ENCODE measurements around the gene SSBP2. TPM values are rescaled to one million over a fixed set of nuclear protein-coding genes. Genes with fewer than 3 reads are reported as not detected.

The SSBP2 gene
- total RNA-seq, 1 donor from 2014 or later: 85.2 TPM

DNA sequence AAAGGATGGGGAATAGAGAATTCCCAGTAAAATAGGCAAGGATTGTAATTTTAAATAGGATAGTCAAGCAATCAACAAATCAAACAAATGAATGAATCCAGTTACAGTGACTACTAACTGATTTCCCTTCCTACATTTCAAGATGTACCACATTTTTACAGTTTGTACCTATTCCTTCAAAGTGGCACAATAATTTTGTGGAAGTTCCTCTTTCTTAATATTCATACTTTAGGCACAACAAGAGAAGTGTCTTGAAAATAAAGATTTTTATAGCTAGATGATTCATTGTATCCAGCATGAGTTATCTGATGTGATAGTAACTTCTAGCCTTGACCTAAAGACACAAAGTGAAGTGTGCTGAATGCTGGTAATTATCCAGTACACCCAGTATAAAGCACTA is 234.8 kb downstream of the SSBP2 start:
- H3K36me3 Mint-ChIP-seq: peaks cover 5% of the 10 kb centered on the region
- no peaks in the 10 kb centered on the region for H3K4me1 Mint-ChIP-seq (ENCODE audit: unreplicated experiment)
- no peak for DNase-seq (ENCODE audit: extremely low spot score, unreplicated experiment)
- H3K27me3 Mint-ChIP-seq: no peaks in the 10 kb centered on the region
- TF ChIP-seq, protein P1, sequence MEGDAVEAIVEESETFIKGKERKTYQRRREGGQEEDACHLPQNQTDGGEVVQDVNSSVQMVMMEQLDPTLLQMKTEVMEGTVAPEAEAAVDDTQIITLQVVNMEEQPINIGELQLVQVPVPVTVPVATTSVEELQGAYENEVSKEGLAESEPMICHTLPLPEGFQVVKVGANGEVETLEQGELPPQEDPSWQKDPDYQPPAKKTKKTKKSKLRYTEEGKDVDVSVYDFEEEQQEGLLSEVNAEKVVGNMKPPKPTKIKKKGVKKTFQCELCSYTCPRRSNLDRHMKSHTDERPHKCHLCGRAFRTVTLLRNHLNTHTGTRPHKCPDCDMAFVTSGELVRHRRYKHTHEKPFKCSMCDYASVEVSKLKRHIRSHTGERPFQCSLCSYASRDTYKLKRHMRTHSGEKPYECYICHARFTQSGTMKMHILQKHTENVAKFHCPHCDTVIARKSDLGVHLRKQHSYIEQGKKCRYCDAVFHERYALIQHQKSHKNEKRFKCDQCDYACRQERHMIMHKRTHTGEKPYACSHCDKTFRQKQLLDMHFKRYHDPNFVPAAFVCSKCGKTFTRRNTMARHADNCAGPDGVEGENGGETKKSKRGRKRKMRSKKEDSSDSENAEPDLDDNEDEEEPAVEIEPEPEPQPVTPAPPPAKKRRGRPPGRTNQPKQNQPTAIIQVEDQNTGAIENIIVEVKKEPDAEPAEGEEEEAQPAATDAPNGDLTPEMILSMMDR (conservative IDR thresholded peaks at IDR 0.05): no peak
- H3K9me3 Mint-ChIP-seq: no peaks in the 10 kb centered on the region
- H3K4me3 Mint-ChIP-seq: no peak overlapping the region
- H3K27ac Mint-ChIP-seq: no peak overlapping the region

DNA sequence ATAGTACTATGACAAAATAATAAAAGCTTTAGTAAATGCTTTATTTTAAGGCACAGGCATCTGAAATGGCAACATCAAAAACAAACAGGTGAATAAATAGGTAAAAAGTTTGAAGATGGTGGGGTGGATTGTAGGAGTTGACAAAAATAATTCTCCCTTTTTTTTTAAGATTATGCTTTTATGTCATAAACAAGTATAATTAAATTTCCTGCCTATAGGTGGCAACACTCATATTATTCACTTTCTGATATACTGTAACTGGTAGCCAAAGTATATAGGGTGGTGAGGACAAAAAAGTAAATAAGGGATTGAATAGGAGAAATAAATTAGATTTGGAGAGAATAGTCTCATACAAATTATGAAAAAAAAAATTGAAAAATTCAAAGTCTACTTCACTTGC is 236.9 kb downstream of the SSBP2 start:
- peaks cover 9% of the 10 kb centered on the region for H3K36me3 Mint-ChIP-seq

DNA sequence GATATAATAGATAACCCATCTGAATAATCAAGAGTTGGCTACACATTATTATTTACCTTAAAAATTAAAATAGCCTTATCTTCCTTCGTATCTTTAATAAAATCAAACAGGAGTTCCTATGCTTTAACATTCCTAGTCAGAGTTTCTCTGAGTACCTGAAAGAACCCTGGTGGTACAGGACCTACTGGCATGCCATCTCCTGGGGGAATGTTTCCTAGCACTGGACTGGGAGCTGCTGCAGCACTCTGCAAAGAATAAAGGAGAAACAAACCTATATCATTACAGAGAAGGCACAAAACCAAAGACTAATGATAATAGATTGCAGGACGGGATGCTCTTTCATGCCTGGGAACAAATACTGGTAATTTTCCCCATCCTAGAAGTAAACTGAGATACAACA is 237.4 kb downstream of the SSBP2 start:
- Mint-ChIP-seq H3K4me1 (ENCODE audit: unreplicated experiment) (peaks cover 2% of the 10 kb centered on the region), H3K27me3 (no peaks in the 10 kb centered on the region), H3K36me3 (peaks cover 9% of the 10 kb centered on the region), H3K9me3 (no peaks in the 10 kb centered on the region), H3K27ac (no peak overlapping the region), H3K4me3 (no peak overlapping the region)
- TF ChIP-seq, protein P1 (conservative IDR thresholded peaks at IDR 0.05): no peak
- no peak for DNase-seq (ENCODE audit: extremely low spot score, unreplicated experiment)

More for the DNA sequence above, 236.9 kb downstream of the SSBP2 start:
- no peak for DNase-seq (ENCODE audit: extremely low spot score, unreplicated experiment)
- Mint-ChIP-seq H3K27me3 (no peaks in the 10 kb centered on the region), H3K4me1 (ENCODE audit: unreplicated experiment) (no peaks in the 10 kb centered on the region), H3K9me3 (no peaks in the 10 kb centered on the region), H3K4me3 (no peak overlapping the region), H3K27ac (no peak overlapping the region)
- TF ChIP-seq, protein P1 (conservative IDR thresholded peaks at IDR 0.05): peak; percentile 45

DNA sequence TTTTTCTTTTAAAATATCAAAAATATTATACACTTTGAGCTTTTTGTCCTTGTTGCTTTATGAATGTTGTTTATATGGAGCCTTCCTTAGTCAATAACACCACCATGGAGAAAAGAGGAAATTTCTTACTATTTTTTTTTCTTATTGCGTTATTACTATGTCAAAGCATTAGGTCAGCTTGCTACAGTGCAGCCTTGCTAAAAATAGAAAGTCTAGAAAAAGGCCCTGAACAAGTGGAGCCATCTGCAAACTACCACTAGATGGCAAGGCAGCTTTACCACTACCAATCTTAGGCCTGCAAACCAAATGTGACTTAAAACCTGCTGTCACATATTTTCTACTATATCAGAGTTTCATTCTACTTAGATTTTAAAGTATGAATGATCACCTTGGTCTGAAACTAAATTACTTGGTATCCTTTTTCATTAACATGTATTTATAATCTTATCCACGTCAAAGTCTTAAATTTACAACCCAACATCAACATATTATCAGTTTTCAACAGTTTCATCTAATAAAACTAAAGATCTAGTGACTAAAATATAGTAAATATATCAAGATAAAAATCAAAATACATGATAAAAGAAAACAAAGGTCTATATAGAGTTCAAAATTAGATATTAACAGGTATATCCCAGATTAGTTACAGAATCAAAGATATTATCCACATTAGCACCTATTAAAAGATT is 243.9 kb downstream of the SSBP2 start:
- Mint-ChIP-seq H3K9me3 (peaks cover 7% of the 10 kb centered on the region), H3K27me3 (no peaks in the 10 kb centered on the region), H3K36me3 (peaks cover 26% of the 10 kb centered on the region), H3K4me3 (no peak overlapping the region), H3K27ac (no peak overlapping the region), H3K4me1 (ENCODE audit: unreplicated experiment) (peaks cover 13% of the 10 kb centered on the region)
- TF ChIP-seq, protein P1 (conservative IDR thresholded peaks at IDR 0.05): peak; percentile 92
- DNase-seq (ENCODE audit: extremely low spot score, unreplicated experiment): no peak

DNA sequence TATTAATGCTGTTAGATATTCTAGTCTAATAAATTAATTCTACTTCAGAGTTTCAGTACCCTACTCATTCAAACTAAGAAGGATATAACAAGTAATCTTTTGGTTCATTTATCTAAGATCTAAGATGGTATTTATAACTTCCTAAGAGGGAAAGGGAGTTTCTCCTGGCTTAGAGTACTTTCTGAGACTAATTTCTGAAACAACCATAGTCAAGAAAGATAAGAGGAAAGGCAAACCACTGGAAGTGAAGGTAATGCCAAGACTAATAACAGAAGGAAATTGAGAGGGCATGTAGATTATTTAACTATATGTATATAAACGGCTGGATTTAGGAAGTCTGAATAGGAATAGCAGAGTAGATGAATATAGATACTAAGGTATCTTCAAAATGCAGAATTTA is 244.5 kb downstream of the SSBP2 start:
- H3K4me3 Mint-ChIP-seq: no peak overlapping the region
- peaks cover 9% of the 10 kb centered on the region for H3K9me3 Mint-ChIP-seq
- H3K27me3 Mint-ChIP-seq: no peaks in the 10 kb centered on the region
- no peak for DNase-seq (ENCODE audit: extremely low spot score, unreplicated experiment)
- TF ChIP-seq, protein P1 (conservative IDR thresholded peaks at IDR 0.05): no peak
- no peak overlapping the region for H3K27ac Mint-ChIP-seq
- peaks cover 13% of the 10 kb centered on the region for H3K4me1 Mint-ChIP-seq (ENCODE audit: unreplicated experiment)
- peaks cover 27% of the 10 kb centered on the region for H3K36me3 Mint-ChIP-seq
